ACHN (cell line): Measurements from ENCODE around the gene GTPBP6.
"Not testable (repeated sequence)": the region's sequence is repeated elsewhere in the genome, so short reads cannot be mapped to it uniquely, and the experiment has no call there.

Source experiments
- DNase-seq: peaks from one replicate; pipeline ENCODE4 v3.0.0-alpha.2; 2015
- in situ Hi-C: cut with HindIII; loops from 2 replicates; pipeline ENCODE4 v1.10.0; 2017; ENCODE audit warnings: low sequenced_read_pairs, low pct_ligation_motif_present, low pct_unique_long_range_greater_than_20kb

GTPBP6 gene

DNA sequence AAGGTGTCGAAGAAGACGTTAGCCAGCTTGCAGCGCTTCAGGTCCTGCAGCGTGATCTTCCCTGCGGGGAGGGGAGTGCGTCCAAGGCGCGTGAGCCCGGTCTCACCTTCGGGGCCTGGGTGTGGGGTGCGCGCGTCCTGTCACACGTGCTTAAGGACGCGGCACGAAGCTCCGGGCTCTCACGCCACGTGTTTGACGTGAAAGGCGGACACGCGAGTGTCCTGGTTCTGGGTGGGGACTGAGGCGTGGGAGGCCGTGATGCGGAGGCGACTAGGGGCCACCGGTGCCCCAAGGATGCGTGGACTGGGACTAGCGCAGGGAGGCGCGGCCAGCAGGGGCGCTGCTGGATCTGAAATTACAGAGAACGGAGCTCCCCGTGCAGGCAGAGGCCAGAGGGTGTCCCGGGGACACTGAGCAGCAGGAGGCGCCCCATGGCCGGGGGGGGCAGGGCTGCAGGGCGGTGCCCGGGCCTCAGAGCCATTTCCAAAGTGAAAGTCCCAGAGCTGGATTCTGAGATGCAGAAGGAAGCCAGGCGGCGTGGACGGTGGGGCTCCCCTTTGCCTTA, 20.3 kb upstream of the GTPBP6 start:
- in situ Hi-C loops, result no loop called here
- no peak for DNase-seq

DNA sequence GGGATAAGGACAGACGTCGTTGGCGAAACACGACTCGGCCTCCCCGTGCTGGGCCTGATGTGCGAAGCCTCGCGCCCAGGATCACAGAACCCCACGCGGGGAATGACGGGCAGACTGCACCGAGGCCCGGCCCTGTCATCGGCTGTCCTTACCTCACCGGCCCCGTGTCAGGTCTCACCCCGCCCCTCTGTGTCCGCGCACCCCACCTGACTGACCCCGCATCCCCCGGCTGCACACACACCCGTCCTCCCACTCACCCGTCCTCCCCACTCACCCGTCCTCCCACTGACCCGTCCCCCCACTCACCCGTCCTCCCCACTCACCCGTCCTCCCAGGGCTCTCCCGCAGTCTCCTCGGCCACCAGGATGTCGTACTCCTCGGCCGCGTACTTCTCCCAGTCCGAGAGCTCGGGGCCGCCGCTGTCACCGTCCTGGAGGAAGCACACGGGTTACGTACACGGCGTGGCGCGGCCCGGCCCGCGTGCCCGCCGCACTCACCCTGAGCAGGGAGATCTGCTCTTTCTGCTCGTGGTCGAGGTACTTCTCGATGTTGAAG, 19.8 kb upstream of the GTPBP6 start:
- no peak for DNase-seq
- in situ Hi-C loops, result no loop called here

DNA sequence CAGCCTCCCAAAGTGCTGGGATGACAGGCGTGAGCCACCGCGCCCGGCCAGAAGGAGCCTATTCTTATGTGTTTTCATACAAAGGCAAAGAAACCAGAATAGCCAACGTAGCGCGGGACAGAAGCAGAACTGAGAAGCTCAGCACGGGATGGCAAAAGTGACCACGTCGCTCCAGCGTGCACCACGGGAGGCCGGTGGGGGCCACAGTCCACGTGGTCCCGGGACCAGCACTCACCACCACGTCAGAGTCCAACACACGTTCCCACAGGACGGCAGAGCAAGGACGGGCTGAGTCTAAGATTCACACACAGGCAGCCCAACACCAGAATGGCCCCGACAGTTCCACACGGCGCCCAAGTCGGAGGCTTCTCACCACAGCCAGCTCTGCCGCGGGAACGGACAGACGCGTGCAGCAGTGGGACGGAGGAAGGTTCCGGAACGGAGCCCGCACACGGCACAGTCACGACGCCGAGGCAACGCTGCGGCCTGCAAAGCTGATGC, 18.8 kb upstream of the GTPBP6 start:
- in situ Hi-C loops, result no loop called here
- no peak for DNase-seq

DNA sequence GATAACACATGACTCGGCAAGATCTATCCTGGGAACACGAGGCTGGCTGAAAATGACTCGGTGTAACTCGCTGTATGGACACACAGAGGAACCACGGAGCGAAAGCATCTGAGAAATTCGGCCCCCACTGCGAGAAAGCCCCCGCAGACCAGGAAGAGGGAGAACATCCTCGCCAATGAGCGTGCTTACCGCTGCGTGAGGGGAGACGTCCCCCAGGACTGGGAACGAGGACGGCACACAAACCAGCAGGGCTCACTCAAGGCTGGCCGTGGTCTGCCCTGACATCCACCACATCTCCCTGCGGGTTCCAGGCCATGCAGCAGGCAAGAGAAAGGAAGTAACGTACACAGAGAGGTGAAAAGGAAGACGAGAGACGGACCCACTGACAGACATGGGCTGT, 17.6 kb upstream of the GTPBP6 start:
- no peak for DNase-seq
- in situ Hi-C loops, result no loop called here

DNA sequence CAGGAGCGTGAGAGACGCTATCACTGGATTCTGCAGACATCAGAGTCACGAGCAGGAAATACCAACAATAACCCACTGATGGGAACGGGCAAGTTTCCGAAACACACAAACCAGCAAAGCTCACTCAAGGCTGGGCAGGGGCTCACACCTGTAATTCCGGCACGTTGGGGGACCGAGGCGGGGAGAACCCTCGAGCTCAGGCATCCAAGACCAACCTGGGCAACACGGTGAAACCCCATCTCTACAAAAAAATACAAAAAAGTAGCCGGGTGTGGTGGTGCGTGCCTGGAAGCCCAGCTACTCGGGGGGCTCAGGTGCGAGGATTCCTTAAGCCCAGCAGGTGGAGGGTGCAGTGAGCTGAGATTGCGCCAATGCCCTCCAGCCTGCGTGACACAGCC, 17.2 kb upstream of the GTPBP6 start:
- no peak for DNase-seq
- in situ Hi-C loops, result no loop called here

- in situ Hi-C loops, result no loop called here
- DNase-seq, result no peak
Measured at GRCh38 chrX:334971-335757, 16.6 kb upstream of the GTPBP6 start.

- DNase-seq, result no peak
- in situ Hi-C loops, result no loop called here
Measured at GRCh38 chrX:334331-334891, 15.8 kb upstream of the GTPBP6 start.

DNA sequence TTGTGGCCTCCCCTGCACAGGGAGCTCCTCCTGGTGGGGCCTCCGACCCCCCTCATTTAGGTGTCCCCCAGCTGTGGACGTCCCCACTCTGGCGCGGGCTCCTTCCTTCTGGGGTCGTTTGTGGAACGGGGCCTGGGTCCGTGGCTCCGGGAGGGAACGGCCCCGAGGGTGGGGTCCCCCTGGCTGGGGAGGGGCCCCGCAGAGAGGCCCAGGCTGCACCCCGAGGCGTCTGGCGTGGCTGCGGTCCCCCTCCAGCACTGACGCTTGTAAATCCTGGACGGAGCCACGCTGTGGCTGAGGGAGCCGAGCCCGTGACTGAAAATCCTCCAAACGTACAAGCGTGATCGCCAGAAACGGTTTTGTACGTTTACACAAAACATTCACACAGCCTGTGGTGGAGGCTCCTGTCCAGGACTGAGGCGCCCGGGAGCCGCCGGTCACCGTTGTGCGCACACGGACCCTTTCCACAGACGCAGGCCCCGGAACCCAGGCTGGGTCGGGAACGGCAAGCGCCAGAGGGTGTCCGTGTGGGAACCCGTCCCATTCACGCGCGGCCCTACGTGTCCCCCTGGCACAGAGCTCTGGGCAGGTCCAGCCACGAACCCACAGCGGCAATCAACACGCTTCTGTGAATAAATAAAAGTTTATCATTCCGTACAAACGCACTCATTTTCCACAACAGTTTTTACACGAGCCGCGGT, 15.2 kb upstream of the GTPBP6 start:
- no peak for DNase-seq
- in situ Hi-C loops, result no loop called here

- in situ Hi-C loops, result no loop called here
- DNase-seq, result no peak
Measured at GRCh38 chrX:332916-333610, 14.5 kb upstream of the GTPBP6 start.

GRCh38 chrX:332496-332860, 13.9 kb upstream of the GTPBP6 start:
- no peak for DNase-seq
- in situ Hi-C loops, result no loop called here

DNA sequence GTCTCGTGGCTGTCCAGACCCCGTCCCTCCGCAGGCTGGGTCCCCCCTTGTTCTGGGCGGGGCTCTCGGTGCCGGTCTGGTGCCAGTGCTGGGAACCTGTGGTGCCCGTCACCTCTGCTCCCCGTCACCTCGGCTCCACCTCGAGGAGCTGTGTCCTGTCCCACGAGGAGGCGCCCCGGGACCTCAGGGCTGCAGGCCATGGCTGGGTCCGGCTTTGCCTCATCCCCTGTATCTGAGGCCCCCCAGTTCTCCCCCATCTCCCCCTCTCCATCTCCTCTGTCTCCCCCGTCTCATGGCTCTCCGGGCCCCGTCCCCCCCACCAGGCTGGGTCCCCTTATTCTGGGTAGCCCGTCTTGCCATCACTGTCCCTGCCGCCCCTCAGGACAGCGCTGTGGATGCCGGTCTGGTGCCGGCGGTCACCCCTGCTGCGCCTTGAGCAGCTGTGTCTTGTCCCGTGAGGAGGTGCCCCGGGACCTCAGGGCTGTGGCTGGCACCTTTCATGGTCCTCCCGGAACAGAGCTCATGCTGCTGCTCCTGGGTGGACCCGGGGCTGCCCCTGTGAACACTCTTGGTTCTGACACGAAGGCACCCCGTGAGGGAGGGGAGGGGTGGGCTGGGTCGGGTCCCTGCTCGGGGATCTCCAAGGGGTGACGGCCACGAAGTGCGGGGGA, 13.4 kb upstream of the GTPBP6 start:
- in situ Hi-C loops, result no loop called here
- no peak for DNase-seq

DNA sequence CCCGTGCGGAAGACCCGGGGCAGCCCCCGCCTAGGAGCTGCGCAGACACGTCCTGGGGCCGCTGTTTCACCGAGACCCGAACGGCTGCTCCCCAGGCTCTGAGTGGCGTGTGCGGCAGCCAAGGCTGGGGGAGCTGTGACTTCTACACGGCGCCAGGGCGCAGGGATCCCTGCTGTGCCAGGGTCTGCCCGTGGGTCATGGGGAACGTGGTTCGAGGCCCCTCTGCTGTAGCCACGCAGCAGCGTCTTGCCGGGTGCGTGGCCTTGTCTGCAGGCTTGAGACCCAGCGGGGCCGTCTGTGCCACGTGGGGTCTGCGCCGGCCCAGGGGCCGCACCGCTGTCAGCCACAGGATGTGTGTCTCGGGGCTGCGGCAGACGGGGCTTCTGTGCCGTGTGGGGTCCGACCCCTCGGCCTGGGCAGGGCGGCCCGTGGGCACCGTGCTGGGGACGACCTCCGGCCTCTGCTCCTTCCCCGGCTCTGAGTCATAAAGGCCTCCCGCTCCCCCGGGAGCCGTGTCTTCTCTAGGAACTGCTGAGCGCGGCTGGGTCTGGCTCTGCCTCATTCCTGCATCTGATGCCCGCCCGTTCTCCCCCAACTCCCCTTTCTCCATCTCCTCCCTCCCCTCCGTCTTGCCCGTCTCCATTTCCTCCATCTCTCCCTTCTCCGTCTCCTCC, 12.7 kb upstream of the GTPBP6 start:
- in situ Hi-C loops, result no loop called here

DNA sequence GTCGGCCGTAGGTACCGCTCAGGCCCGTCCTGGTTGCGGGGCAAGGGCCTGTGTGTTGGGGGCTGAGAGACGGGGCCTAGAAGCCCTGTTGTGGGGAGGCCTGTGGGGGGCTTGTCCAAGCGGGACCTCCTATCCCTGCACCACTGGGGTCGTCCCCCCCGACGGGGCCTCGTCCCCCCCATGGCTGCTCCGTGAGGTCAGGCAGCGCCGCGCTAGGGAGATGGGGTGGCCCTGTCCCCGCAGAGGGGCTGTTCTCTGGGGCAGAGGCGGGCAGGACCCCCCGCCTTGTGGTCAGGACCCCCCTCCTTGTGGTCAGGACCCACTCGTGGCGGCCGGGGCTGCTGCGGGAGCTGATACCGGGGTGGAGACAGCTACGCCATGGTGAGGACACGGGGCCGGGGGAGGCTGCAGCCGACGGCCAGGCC, 12.1 kb upstream of the GTPBP6 start:
- in situ Hi-C loops, result no loop called here
- DNase-seq, result no peak

More for the DNA sequence above, 12.7 kb upstream of the GTPBP6 start:
- no peak for DNase-seq

DNA sequence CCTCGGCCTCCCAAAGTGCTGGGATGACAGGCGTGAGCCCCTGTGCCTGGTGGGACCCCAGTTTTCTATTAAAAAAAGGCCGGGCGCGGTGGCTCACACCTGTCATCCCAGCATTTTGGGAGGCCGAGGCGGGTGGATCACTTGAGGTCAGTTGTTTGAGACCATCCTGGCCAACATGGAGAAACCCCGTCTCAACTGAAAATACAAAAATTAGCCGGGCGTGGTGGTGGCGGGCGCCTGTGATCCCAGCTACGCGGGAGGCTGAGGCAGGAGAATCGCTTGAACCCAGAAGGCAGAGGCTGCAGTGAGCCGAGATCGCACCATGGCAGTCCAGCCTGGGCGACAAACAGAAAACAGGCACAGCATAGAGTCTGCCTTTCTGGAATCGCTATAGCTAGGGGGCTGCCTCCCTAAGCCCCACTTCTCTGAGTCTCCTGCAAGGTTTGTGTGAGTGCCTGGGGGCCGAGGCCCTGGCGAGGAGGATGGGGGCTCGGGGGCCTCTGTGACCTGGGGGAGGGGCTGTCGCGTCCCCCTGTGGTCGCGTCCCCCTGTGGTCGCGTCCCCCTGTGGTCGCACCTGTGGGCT, 11.6 kb upstream of the GTPBP6 start:
- DNase-seq, in situ Hi-C loops: not testable (repeated sequence)

DNA sequence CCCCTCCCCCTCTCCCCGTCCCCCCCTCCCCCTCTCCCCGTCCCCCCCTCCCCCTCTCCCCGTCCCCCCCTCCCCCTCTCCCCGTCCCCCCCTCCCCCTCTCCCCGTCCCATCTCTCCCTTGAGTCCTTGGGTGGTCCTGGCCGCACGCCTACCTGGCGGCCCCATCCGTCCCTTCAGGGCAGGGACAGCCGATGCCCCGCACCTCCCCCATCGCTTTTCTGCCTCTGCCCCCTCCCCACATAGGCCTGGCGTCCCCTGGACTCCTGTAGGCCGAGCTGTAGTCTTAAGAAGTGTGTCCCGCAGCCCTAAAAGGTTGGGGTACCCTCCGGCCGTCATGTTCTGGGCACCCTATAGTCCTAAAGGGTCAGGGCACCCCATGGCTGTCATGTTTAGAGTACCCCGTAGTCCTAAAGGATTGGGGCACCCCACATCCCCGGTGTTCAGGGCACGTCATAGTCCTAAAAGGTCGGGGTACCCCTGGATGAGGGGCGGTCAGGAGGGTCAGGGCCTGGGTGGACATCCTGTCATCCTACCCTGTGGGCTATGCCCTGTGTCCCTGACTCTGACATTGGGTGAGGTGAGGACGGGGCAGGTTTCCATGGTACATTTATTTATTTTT, 10.8 kb upstream of the GTPBP6 start:
- in situ Hi-C loops, result no loop called here
- DNase-seq, result no peak

DNA sequence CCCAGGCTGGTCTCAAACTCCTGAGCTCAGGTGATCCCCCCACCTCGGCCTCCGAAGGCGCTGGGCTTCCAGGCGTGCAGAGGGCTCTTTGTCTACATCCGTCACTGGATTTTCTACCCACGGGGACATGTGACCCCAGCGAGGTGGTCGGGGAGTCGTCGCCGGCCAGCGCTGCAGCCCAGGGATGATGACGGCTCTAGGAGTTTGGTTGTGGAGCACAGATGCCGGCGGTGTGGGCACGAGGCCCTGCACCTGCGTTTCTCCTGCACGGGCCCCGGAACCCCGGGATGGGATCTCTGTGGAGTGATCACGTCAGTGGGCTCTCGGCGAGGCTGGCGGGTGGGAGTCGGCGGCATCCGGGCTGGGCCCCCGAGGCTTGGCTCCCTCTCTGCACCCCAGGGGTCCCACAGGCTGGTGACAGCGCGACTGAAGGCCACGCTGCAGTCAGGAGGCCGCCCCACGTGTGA, 9.1 kb upstream of the GTPBP6 start:
- no peak for DNase-seq
- in situ Hi-C loops, result no loop called here

GRCh38 chrX:324664-325063, 6.1 kb upstream of the GTPBP6 start:
- in situ Hi-C loops, result not testable (repeated sequence)

More at GRCh38 chrX:324664-325063, 6.1 kb upstream of the GTPBP6 start:
- not testable (repeated sequence) for DNase-seq
